IMR-90 (cell line): ENCODE results near the gene ARFGEF3. TPM values are rescaled to one million over a fixed set of nuclear protein-coding genes. Genes with fewer than 3 reads are reported as not detected.

Experiments
- ATAC-seq: fragments of 200-7000 bp; cut with Tn5 transposase; 2 replicates; pipeline ENCODE4 v1.9.1; 2020; ENCODE audit warnings: low read depth, mild to moderate bottlenecking, moderate library complexity
- BruUV-seq: library from RNA; stranded (reverse); fragments of 400-500 nt; replicated peaks from 2 replicates; lab custom pipeline; 2021; lab: Mats Ljungman, UMichigan
- CTCF ChIA-PET: fragments of 300-600 bp; formaldehyde crosslinking; extraction: SDS; loops from one replicate; lab custom pipeline; 2021; ENCODE audit warnings: antibody characterized with exemption; lab: Yijun Ruan, JAX
- POLR2A ChIA-PET: fragments of 300-600 bp; sonication (Branson Sonifier 250); formaldehyde crosslinking; loops from one replicate; lab custom pipeline; 2022; ENCODE audit warnings: antibody characterized with exemption; ENCODE audit not compliant: unreplicated experiment; lab: Charles Lee
- DNase-seq: peaks from one replicate; pipeline ENCODE4 v3.0.0; 2013
- H2AFZ ChIP-seq: replicated peaks from 2 replicates; pipeline ENCODE3; 2013; ENCODE audit warnings: low read length, mild to moderate bottlenecking; ENCODE audit not compliant: poor library complexity
- H2AK5ac ChIP-seq: 2 replicates; pipeline ENCODE4 v1.6.1; 2013; ENCODE audit warnings: low read depth, low read length, inconsistent platforms
- H2AK9ac ChIP-seq: replicated peaks from 2 replicates; pipeline ENCODE3; 2013; ENCODE audit warnings: mild to moderate bottlenecking, low read depth, low read length, moderate library complexity; ENCODE audit not compliant: poor library complexity
- H2BK120ac ChIP-seq: 2 replicates; pipeline ENCODE4 v1.6.1; 2013; ENCODE audit warnings: low read depth, low read length, inconsistent platforms
- H2BK15ac ChIP-seq: 3 replicates; pipeline ENCODE4 v1.6.1; 2013; ENCODE audit warnings: low read depth, low read length, inconsistent platforms
- H2BK20ac ChIP-seq: 2 replicates; pipeline ENCODE4 v1.6.1; 2013; ENCODE audit warnings: low read depth, mild to moderate bottlenecking, inconsistent platforms, low read length, moderate library complexity
- H2BK5ac ChIP-seq: 2 replicates; pipeline ENCODE4 v1.6.1; 2013; ENCODE audit warnings: mild to moderate bottlenecking, low read depth, low read length, inconsistent platforms; ENCODE audit not compliant: poor library complexity, severe bottlenecking
- H3K14ac ChIP-seq: replicated peaks from 2 replicates; pipeline ENCODE4 v1.6.1; 2013; ENCODE audit warnings: low read depth, low read length, inconsistent platforms
- H3K18ac ChIP-seq: 2 replicates; pipeline ENCODE4 v1.6.1; 2013; ENCODE audit warnings: low read depth, low read length, control low read depth
- H3K23ac ChIP-seq: 2 replicates; pipeline ENCODE4 v1.6.1; 2013; ENCODE audit warnings: low read depth, low read length, inconsistent platforms
- H3K27ac ChIP-seq: 2 replicates; pipeline ENCODE4 v1.5.1; 2013; ENCODE audit warnings: mild to moderate bottlenecking, control low read depth, low read length; ENCODE audit not compliant: insufficient read depth
- H3K27me3 ChIP-seq: 2 replicates; pipeline ENCODE4 v1.6.1; 2013; ENCODE audit warnings: low read length; ENCODE audit not compliant: control insufficient read depth, insufficient read depth
- H3K36me3 ChIP-seq: 2 replicates; pipeline ENCODE4 v1.6.1; 2013; ENCODE audit warnings: low read length, mixed read lengths; ENCODE audit not compliant: control insufficient read depth, insufficient read depth
- H3K4ac ChIP-seq: 2 replicates; pipeline ENCODE4 v1.6.1; 2013; ENCODE audit warnings: low read depth, low read length, inconsistent platforms
- H3K4me1 ChIP-seq: 2 replicates; pipeline ENCODE4 v1.6.1; 2013; ENCODE audit warnings: low read length, mixed read lengths; ENCODE audit not compliant: control insufficient read depth, insufficient read depth
- H3K4me2 ChIP-seq: 2 replicates; pipeline ENCODE4 v1.6.1; 2013; ENCODE audit warnings: low read depth, mild to moderate bottlenecking, control low read depth, low read length, moderate library complexity
- H3K4me3 ChIP-seq: 2 replicates; pipeline ENCODE4 v1.5.1; 2013; ENCODE audit warnings: low read depth, mild to moderate bottlenecking, control low read depth, low read length, moderate library complexity; ENCODE audit not compliant: insufficient read depth
- H3K56ac ChIP-seq: 2 replicates; pipeline ENCODE4 v1.6.1; 2013; ENCODE audit warnings: low read length, inconsistent platforms; ENCODE audit not compliant: insufficient read depth; ENCODE audit errors: extremely low read depth
- H3K79me1 ChIP-seq, 2 experiments: 2 replicates each; pipeline ENCODE4 v1.6.1; 2013; ENCODE audit warnings: low read length in 2 of 2, inconsistent platforms in 1 of 2, low read depth in 1 of 2
- H3K9ac ChIP-seq: 2 replicates; pipeline ENCODE4 v1.6.1; 2013; ENCODE audit warnings: low read depth, low read length, control low read depth
- H3K9me1 ChIP-seq: 2 replicates; pipeline ENCODE4 v1.6.1; 2013; ENCODE audit warnings: low read length, inconsistent platforms; ENCODE audit not compliant: insufficient read depth
- H3K9me3 ChIP-seq: 2 replicates; pipeline ENCODE4 v1.6.1; 2013; ENCODE audit warnings: low read length; ENCODE audit not compliant: control insufficient read depth, insufficient read depth
- H4K20me1 ChIP-seq: 2 replicates; pipeline ENCODE4 v1.6.1; 2013; ENCODE audit warnings: low read length, inconsistent platforms; ENCODE audit not compliant: insufficient read depth
- H4K5ac ChIP-seq: 2 replicates; pipeline ENCODE4 v1.6.1; 2013; ENCODE audit warnings: mild to moderate bottlenecking, low read depth, low read length, control low read depth
- H4K8ac ChIP-seq, 2 experiments: 2 replicates each; pipeline ENCODE4 v1.6.1; 2013; ENCODE audit warnings: low read depth in 2 of 2, low read length in 2 of 2, control low read depth in 1 of 2, inconsistent platforms in 1 of 2
- H4K91ac ChIP-seq: 2 replicates; pipeline ENCODE4 v1.6.1; 2013; ENCODE audit warnings: low read depth, low read length, inconsistent platforms; ENCODE audit not compliant: insufficient read depth
- CHD1 ChIP-seq: IDR thresholded peaks from 2 replicates; pipeline ENCODE4 v1.6.1; 2012; ENCODE audit warnings: low read depth, low read length, improper control_type of control experiment
- FOS ChIP-seq: fragments of 150-350 bp; IDR thresholded peaks from 2 replicates; pipeline ENCODE4 v1.6.1; 2016; ENCODE audit warnings: low read depth, low read length
- MAZ ChIP-seq: IDR thresholded peaks from 2 replicates; pipeline ENCODE4 v1.6.1; 2012; ENCODE audit warnings: low read depth, mild to moderate bottlenecking, low read length, improper control_type of control experiment, moderate library complexity, borderline replicate concordance
- MXI1 ChIP-seq: IDR thresholded peaks from 2 replicates; pipeline ENCODE4 v1.6.1; 2012; ENCODE audit warnings: low read depth, mild to moderate bottlenecking, low read length, moderate library complexity, borderline replicate concordance
- NFE2L2 ChIP-seq: fragments of 150-350 bp; IDR thresholded peaks from 2 replicates; pipeline ENCODE4 v1.6.1; 2016; ENCODE audit warnings: low read depth, mild to moderate bottlenecking, low read length
- POLR2A ChIP-seq: IDR thresholded peaks from 2 replicates; pipeline ENCODE4 v1.6.1; 2012; ENCODE audit warnings: mild to moderate bottlenecking, low read depth, low read length
- RAD21 ChIP-seq: IDR thresholded peaks from 2 replicates; pipeline ENCODE4 v1.6.1; 2012; ENCODE audit warnings: low read length, improper control_type of control experiment
- RFX5 ChIP-seq: IDR thresholded peaks from 2 replicates; pipeline ENCODE4 v1.8.0; 2012; ENCODE audit warnings: low read depth, mild to moderate bottlenecking, low read length, moderate library complexity
- SMC3 ChIP-seq: fragments of 150-350 bp; IDR thresholded peaks from 2 replicates; pipeline ENCODE4 v1.6.1; 2016; ENCODE audit warnings: low read depth, mild to moderate bottlenecking, antibody characterized with exemption, low read length, moderate library complexity
- WGBS, 2 experiments: methylation state at CpG; one replicate each; pipeline versions ENCODE4 v1.1.5 to v1.1.7; 2013; ENCODE audit warnings: missing lambda C conversion rate in 2 of 2; ENCODE audit not compliant: insufficient read length in 1 of 2; ENCODE audit errors: extremely low coverage in 2 of 2; 5-methylcytosine and 5-hydroxymethylcytosine counted together
- dilution Hi-C: fragments of 300-500 bp; cut with HindIII; formaldehyde crosslinking; loops from one replicate; pipeline ENCODE4 v1.14.3; 2018; ENCODE audit warnings: low sequenced_read_pairs; ENCODE audit not compliant: unreplicated experiment
- in situ Hi-C: fragments of 300-500 bp; cut with MboI; formaldehyde crosslinking; loops from 3 replicates; pipeline ENCODE4 v1.14.3; 2019; ENCODE audit warnings: low sequenced_read_pairs, inconsistent platforms, mixed read lengths
- intact Hi-C: fragments of 100-400 bp; cut with micrococcal nuclease; formaldehyde crosslinking; loops from 2 replicates; pipeline ENCODE4 v1.10.0; 2022
- polyA plus RNA-seq, 3 experiments: library from polyadenylated mRNA; depleted of rRNA; stranded (reverse); fragments of >200 nt; gene quantifications; 2 replicates each; pipeline ENCODE4 v1.2.3, GENCODE V29; 2012; ENCODE audit warnings: low replicate concordance in 1 of 3
- total RNA-seq: library from RNA; depleted of rRNA; stranded (reverse); fragments of >200 nt; gene quantifications from 2 replicates; pipeline ENCODE4 v1.2.3, GENCODE V29; 2012
- TF ChIP-seq, protein P1 (sequence below): conservative IDR thresholded peaks from 2 replicates; pipeline ENCODE4 v1.5.1; 2012; ENCODE audit warnings: mild to moderate bottlenecking, low read depth, low read length, improper control_type of control experiment
- TF ChIP-seq, protein P2 (sequence below): fragments of 150-350 bp; IDR thresholded peaks from 2 replicates; pipeline ENCODE4 v1.6.1; 2017; ENCODE audit warnings: mild to moderate bottlenecking, antibody characterized with exemption, low read length, low read depth

Gene ARFGEF3
- total and polyA plus RNA-seq, 2 of the 4 experiments (the other 2 are of a cell fraction): under 0.01 to 0.02 TPM

DNA sequence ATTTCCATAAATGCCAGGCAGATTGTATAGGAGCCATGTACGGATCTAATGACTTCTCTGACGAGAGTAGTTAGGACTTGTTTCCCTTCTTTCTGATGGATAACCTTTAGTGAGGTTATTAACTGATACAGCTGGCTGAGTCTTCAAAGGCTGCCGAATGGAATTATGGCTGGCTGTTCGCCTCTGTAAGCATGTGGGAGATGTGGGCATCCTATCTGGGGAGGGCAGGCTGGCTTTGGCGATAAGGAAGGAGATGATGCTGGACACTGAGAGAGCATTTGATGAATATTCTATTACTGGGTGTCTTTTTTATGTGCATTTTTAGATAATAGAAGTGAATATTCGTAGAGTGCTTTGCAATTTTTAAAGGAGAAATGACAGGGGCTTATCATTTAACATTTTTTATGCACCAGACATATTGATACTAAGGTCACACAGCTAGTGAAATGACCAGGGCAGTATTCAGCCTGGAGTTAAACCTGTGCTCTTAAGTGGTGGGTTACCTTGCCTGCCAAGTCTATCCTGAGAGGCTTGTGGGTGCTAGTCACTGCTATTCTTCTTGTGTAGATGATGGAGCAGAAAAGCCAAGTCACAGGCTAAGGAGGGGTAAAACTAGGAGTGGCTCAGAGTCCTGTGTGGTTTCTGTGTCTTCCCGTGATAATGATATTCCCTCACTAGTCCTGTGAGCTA is 53.5 kb downstream of the ARFGEF3 start:
- Histone ChIP-seq H2BK120ac (no peak overlapping the region), H3K56ac (no peak overlapping the region), H4K91ac (no peak overlapping the region), H3K4me1 (no peaks in the 10 kb centered on the region), H3K23ac (no peak overlapping the region), H3K14ac (no peak overlapping the region), H3K4ac (no peak overlapping the region), H3K36me3 (no peaks in the 10 kb centered on the region), H3K9ac (no peak overlapping the region), H3K4me2 (no peak overlapping the region), H2AFZ (no peak overlapping the region), H2BK15ac (no peak overlapping the region), H2AK9ac (no peak overlapping the region), H4K8ac (no peak overlapping the region), H3K79me1 (no peaks in the 10 kb centered on the region), H3K9me1 (no peaks in the 10 kb centered on the region), H3K18ac (no peak overlapping the region), H3K27ac (no peak overlapping the region), H3K4me3 (no peak overlapping the region), H3K9me3 (no peaks in the 10 kb centered on the region), H4K5ac (no peak overlapping the region), H2BK20ac (no peak overlapping the region), H2AK5ac (no peak overlapping the region), H4K20me1 (no peaks in the 10 kb centered on the region), H3K27me3 (peaks cover 7% of the 10 kb centered on the region), H2BK5ac (peak overlapping the region; percentile 70)
- dilution Hi-C loops (no loop called here), in situ Hi-C loops (no loop called here), intact Hi-C loops (no loop called here)
- TF ChIP-seq SMC3 (no peak), MAZ (no peak), POLR2A (no peak), RFX5 (no peak), RAD21 (no peak), FOS (no peak), CHD1 (no peak), NFE2L2 (no peak), MXI1 (no peak)
- TF ChIP-seq, protein P1, sequence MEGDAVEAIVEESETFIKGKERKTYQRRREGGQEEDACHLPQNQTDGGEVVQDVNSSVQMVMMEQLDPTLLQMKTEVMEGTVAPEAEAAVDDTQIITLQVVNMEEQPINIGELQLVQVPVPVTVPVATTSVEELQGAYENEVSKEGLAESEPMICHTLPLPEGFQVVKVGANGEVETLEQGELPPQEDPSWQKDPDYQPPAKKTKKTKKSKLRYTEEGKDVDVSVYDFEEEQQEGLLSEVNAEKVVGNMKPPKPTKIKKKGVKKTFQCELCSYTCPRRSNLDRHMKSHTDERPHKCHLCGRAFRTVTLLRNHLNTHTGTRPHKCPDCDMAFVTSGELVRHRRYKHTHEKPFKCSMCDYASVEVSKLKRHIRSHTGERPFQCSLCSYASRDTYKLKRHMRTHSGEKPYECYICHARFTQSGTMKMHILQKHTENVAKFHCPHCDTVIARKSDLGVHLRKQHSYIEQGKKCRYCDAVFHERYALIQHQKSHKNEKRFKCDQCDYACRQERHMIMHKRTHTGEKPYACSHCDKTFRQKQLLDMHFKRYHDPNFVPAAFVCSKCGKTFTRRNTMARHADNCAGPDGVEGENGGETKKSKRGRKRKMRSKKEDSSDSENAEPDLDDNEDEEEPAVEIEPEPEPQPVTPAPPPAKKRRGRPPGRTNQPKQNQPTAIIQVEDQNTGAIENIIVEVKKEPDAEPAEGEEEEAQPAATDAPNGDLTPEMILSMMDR: no peak
- TF ChIP-seq, protein P2, sequence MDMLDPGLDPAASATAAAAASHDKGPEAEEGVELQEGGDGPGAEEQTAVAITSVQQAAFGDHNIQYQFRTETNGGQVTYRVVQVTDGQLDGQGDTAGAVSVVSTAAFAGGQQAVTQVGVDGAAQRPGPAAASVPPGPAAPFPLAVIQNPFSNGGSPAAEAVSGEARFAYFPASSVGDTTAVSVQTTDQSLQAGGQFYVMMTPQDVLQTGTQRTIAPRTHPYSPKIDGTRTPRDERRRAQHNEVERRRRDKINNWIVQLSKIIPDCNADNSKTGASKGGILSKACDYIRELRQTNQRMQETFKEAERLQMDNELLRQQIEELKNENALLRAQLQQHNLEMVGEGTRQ: no peak
- POLR2A ChIA-PET: no interaction called here
- no peak for ATAC-seq
- no TSS peak for BruUV-seq
- 34% methylated on average over 2 of the region's 7 CpGs; no CpG with 5 or more reads in 1 of the 2 experiments for WGBS, 2 experiments
- DNase-seq: no peak
- CTCF ChIA-PET: no interaction called here
